Fibroblast of villous mesenchyme (primary cell): ENCODE results near the gene BMP8B. TPM values are rescaled to one million over a fixed set of nuclear protein-coding genes. Genes with fewer than 3 reads are reported as not detected.
A peak's percentile ranks its signal among the peaks of the same experiment; 100 is the strongest.
"Not testable (repeated sequence)": the region's sequence is repeated elsewhere in the genome, so short reads cannot be mapped to it uniquely, and the experiment has no call there.

Experiments used
- DNase-seq: peaks from one replicate; pipeline ENCODE4 v3.0.0-alpha.2; 2010; ENCODE audit warnings: low read depth
- H3K4me3 ChIP-seq: 2 replicates; pipeline ENCODE4 v1.5.1; 2011; ENCODE audit warnings: low read depth, mild to moderate bottlenecking, low read length
- total RNA-seq: library from RNA; depleted of rRNA; stranded (reverse); fragments of >200 nt; gene quantifications from 2 replicates; pipeline ENCODE4 v1.2.3, GENCODE V29; 2012
- TF ChIP-seq, protein P1 (sequence below): IDR thresholded peaks from 2 replicates; pipeline ENCODE4 v1.5.1; 2012; ENCODE audit warnings: low read depth, mild to moderate bottlenecking, low read length; ENCODE audit not compliant: insufficient read depth

BMP8B gene
- total RNA-seq, 1 donor, result under 0.01 TPM

DNA sequence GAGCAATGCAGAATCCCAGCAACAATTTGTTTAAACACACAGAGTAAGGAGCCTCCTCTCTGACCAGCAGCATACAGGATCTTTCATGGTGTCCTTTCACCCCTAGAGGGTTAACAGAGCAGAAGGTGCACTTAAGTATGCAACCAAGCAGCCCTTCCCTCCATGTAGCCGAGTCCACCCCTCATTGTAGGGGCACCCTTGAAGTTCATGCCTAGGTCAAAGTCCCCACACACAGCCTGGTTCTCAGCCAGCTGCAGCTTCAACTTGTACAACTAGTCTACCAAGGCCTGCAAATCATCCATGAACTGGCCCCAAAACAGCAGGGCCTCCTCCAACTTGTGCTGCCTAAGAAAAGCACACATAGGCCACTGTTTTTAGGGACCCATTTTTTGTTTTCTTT lies 7.0 kb upstream of the BMP8B start:
- DNase-seq, result no peak
- TF ChIP-seq, protein P1, sequence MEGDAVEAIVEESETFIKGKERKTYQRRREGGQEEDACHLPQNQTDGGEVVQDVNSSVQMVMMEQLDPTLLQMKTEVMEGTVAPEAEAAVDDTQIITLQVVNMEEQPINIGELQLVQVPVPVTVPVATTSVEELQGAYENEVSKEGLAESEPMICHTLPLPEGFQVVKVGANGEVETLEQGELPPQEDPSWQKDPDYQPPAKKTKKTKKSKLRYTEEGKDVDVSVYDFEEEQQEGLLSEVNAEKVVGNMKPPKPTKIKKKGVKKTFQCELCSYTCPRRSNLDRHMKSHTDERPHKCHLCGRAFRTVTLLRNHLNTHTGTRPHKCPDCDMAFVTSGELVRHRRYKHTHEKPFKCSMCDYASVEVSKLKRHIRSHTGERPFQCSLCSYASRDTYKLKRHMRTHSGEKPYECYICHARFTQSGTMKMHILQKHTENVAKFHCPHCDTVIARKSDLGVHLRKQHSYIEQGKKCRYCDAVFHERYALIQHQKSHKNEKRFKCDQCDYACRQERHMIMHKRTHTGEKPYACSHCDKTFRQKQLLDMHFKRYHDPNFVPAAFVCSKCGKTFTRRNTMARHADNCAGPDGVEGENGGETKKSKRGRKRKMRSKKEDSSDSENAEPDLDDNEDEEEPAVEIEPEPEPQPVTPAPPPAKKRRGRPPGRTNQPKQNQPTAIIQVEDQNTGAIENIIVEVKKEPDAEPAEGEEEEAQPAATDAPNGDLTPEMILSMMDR, result no peak
- H3K4me3 ChIP-seq, result no peak overlapping the region

DNA sequence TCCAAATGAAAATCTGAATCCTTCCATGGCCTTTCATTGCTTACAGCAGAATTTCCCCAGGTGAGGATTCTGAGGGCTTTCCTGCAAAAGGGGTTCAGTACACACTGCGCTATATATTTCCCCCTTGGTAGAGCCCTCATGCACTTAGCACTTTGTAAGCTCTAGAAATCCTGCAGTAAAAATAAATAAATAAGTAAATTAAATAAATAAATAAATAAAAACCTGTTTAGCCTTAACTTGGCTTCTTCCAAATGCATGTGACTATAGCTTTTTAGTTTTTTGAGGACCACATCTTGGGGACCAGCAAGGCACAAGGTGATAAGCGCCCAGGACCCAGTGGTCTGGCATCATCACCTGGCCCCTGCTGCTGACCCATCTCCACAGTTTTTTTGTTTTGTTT lies 3.2 kb upstream of the BMP8B start:
- TF ChIP-seq, protein P1, result no peak
- no peak overlapping the region for H3K4me3 ChIP-seq
- DNase-seq, result no peak

GRCh38 chr1:39789571-39790110 lies 976 bp upstream of the BMP8B start:
- H3K4me3 ChIP-seq, result no peak overlapping the region
- DNase-seq, result no peak
- TF ChIP-seq, protein P1, result no peak

- DNase-seq, result no peak
- TF ChIP-seq, protein P1, result no peak
- peak overlapping the region; percentile 44 for H3K4me3 ChIP-seq
Observed at GRCh38 chr1:39788426-39788757, 273 bp downstream of the BMP8B start.

- not testable (repeated sequence) for H3K4me3 ChIP-seq, DNase-seq
Observed at GRCh38 chr1:39787964-39788363, 701 bp downstream of the BMP8B start.

- H3K4me3 ChIP-seq, result no peak overlapping the region
- TF ChIP-seq, protein P1, result no peak
- no peak for DNase-seq
Observed at GRCh38 chr1:39787468-39787867, 1.2 kb downstream of the BMP8B start.

DNA sequence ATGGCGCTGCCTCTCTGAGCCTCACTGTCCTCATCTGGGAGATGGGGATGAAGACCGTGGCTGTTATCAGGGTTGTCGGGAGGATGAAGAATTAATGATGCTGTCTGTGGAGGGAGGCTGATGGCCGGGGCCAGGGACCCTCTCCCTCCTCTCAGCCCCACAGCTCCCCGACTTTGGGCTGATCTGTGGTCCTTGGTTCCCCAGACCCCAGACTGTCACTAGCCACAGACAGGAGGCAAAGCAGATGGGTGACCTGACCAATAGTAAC lies 1.6 kb downstream of the BMP8B start:
- not testable (repeated sequence) for DNase-seq, H3K4me3 ChIP-seq

- not testable (repeated sequence) for DNase-seq, H3K4me3 ChIP-seq
Observed at GRCh38 chr1:39786303-39787107, 2.2 kb downstream of the BMP8B start.

DNA sequence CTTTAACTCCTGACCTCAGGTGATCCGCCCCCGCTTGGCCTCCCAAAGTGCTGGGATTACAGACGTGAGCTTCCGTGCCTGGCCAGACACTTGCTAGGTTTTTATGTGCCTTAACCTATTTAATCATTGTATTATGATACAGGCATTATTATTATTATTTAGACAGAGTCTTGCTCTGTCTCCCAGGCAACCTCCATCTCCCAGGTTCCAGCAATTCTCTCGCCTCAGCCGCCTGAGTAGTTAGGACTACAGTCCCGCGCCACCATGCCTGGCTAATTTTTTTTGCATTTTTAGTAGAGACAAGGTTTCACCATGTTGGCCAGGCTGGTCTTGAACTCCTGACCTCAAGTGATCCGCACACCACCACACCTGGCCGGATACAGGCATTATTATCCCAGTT lies 6.0 kb downstream of the BMP8B start:
- H3K4me3 ChIP-seq, DNase-seq: not testable (repeated sequence)
